Measurements from ENCODE around the gene NAV2. TPM values are rescaled to one million over a fixed set of nuclear protein-coding genes. Genes with fewer than 3 reads are reported as not detected.

The NAV2 gene
- total and polyA plus RNA-seq, 2 experiments from 2014 or later, result 26.0 to 45.0 TPM

- no peak for DNase-seq (ENCODE audit: low spot score)
- Histone ChIP-seq H3K36me3 (ENCODE audit: insufficient read depth) (peaks cover 24% of the 10 kb centered on the region; the same call in 1 of the 2 replicates), H3K4me2 (no peak overlapping the region), H4K20me1 (replicated peaks; ENCODE audit: insufficient read depth) (no peaks in the 10 kb centered on the region; the same call in 1 of the 2 replicates), H3K9me2 (ENCODE audit: insufficient read depth) (no peaks in the 10 kb centered on the region), H3K27ac (ENCODE audit: low read depth) (no peak overlapping the region), H2AFZ (no peak overlapping the region), H3K4me3 (no peak overlapping the region), H3K79me2 (replicated peaks; ENCODE audit: insufficient read depth) (no peaks in the 10 kb centered on the region), H3F3A (replicated peaks; ENCODE audit: low read depth) (no peaks in the 10 kb centered on the region), H3K4me1 (ENCODE audit: insufficient read depth) (no peaks in the 10 kb centered on the region), H3K27me3 (ENCODE audit: insufficient read depth) (no peaks in the 10 kb centered on the region)
- TF ChIP-seq NANOG (IDR thresholded peaks at IDR 0.05; ENCODE audit: borderline replicate concordance) (no peak), EZH2phosphoT487 (IDR thresholded peaks at IDR 0.05; ENCODE audit: unreplicated experiment) (no peak), POLR2AphosphoS5 (IDR thresholded peaks at IDR 0.05; ENCODE audit: low read depth) (no peak), ZNF462 (CRISPR knock-in tag; IDR thresholded peaks at IDR 0.05) (no peak), REST (IDR thresholded peaks at IDR 0.05; ENCODE audit: unreplicated experiment) (no peak), JUNB (IDR thresholded peaks at IDR 0.05; ENCODE audit: unreplicated experiment) (no peak)
- H3K4me1 Mint-ChIP-seq, result no peaks in the 10 kb centered on the region
- no peak overlapping the region for H3K27ac Mint-ChIP-seq
- ATAC-seq, result no peak
- H3K4me3 Mint-ChIP-seq, result no peak overlapping the region
- H3K9me3 Mint-ChIP-seq, result no peaks in the 10 kb centered on the region
- peaks cover 93% of the 10 kb centered on the region for H3K36me3 Mint-ChIP-seq (ENCODE audit: low read depth)
- no peaks in the 10 kb centered on the region for H3K27me3 Mint-ChIP-seq (ENCODE audit: insufficient read depth, low read depth, poor library complexity)
Measured at GRCh38 chr11:20102397-20102796, 389.8 kb downstream of the NAV2 start.

All from GM23338 (cell line).